ENCODE measurements around the gene PLAAT4. TPM values are rescaled to one million over a fixed set of nuclear protein-coding genes. Genes with fewer than 3 reads are reported as not detected.

The PLAAT4 gene
- total and polyA plus RNA-seq, 3 donors from 2014 or later, result 9.8 to 35.0 (median 14.2) TPM

DNA sequence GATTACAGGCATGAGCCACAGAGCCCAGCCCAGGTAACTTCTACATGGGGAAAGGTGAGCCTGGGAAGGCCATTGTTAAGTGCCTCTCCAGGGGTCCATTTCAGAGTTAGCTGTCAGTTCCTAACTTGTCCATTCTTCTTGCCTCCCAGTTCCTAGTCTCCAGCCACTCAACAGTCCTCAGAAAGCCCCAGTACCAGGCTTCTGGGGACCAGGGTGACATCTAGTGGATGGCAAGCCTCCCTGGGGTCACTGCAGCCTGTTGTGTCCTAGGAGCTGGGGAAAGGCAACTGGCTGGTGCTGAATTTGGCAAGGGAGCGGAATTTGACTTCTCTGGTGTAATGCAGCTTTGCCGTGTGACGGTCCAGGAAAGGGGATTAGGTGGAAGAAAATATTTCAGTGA is 28.6 kb upstream of the PLAAT4 start:
- WGBS, 2 donors, result 80 to 94% methylated on average over 3 of the region's 3 CpGs
- Histone ChIP-seq H3K27ac (no peak overlapping the region), H3K4me1 (peaks cover 15% of the 10 kb centered on the region), H3K9me3 (no peaks in the 10 kb centered on the region), H3K4me3 (no peak overlapping the region), H3K36me3 (ENCODE audit: low read depth, missing control alignments) (no peaks in the 10 kb centered on the region), H3K27me3 (no peaks in the 10 kb centered on the region)
- DNase-seq, result peak; percentile 74
- intact Hi-C loops (cut with DNase I; ENCODE audit: low total_unique reads), result no loop called here
- no peak for TF ChIP-seq POLR2A (IDR thresholded peaks at IDR 0.05)
- TF ChIP-seq, protein P1, sequence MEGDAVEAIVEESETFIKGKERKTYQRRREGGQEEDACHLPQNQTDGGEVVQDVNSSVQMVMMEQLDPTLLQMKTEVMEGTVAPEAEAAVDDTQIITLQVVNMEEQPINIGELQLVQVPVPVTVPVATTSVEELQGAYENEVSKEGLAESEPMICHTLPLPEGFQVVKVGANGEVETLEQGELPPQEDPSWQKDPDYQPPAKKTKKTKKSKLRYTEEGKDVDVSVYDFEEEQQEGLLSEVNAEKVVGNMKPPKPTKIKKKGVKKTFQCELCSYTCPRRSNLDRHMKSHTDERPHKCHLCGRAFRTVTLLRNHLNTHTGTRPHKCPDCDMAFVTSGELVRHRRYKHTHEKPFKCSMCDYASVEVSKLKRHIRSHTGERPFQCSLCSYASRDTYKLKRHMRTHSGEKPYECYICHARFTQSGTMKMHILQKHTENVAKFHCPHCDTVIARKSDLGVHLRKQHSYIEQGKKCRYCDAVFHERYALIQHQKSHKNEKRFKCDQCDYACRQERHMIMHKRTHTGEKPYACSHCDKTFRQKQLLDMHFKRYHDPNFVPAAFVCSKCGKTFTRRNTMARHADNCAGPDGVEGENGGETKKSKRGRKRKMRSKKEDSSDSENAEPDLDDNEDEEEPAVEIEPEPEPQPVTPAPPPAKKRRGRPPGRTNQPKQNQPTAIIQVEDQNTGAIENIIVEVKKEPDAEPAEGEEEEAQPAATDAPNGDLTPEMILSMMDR (IDR thresholded peaks at IDR 0.05), result peak in 1 of 3 experiments; percentile 20

DNA sequence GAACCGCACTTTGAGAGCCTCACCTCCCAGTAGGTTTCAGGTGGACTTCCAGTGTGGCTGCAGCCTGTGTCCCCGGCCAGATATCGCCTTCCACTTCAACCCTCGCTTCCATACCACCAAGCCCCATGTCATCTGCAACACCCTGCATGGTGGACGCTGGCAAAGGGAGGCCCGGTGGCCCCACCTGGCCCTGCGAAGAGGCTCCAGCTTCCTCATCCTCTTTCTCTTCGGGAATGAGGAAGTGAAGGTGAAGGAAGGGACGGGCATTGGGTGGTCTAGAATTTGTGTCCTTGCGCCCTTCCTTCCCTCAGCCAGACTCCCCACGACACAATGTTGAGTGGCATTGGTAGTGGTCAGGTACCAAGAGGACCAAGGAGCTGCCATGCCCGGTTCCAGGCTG is 27.9 kb upstream of the PLAAT4 start:
- Histone ChIP-seq H3K36me3 (ENCODE audit: low read depth, missing control alignments) (no peaks in the 10 kb centered on the region), H3K9me3 (no peaks in the 10 kb centered on the region), H3K27ac (no peak overlapping the region), H3K4me3 (no peak overlapping the region), H3K4me1 (peaks cover 15% of the 10 kb centered on the region), H3K27me3 (no peaks in the 10 kb centered on the region)
- WGBS, 2 donors, result 94 to 95% methylated on average over 12 of the region's 12 CpGs
- TF ChIP-seq, protein P1 (IDR thresholded peaks at IDR 0.05), result no peak
- TF ChIP-seq POLR2A (IDR thresholded peaks at IDR 0.05), result no peak
- DNase-seq, result no peak
- intact Hi-C loops (cut with DNase I; ENCODE audit: low total_unique reads), result no loop called here

DNA sequence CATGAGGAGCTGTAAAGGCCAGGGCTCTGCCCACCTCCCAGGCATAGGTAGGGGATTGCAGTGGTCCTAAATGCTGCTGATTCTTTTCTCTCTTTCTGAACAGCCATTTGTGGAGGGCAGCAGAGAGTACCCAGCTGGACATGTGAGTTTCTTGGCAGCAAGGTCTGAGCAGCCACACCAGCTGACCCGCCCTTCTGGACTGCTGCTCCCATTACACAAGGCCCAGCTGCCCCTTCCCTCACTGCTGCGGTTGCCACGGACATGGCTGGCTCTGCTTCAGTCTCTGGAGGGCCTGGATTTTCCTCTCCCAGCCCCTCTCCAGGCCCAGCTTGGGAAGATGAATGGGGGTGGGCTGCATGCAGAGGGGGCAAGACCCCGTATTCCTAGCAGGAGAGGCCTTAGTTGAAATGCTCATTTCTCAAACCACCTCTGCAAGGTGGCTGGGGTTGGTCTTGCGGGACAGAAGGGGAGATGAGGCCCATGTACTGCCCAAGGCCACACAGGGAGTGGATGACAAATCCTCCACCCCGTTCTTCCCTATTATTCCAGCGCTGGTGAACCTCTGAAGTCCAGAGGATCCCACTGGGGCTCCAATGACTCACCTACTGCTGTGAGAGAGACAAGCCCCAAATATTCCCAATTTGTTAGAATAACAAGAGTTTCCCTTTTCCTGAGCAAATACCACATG is 26.1 kb upstream of the PLAAT4 start:
- Histone ChIP-seq H3K36me3 (ENCODE audit: low read depth, missing control alignments) (no peaks in the 10 kb centered on the region), H3K4me3 (no peak overlapping the region), H3K9me3 (no peaks in the 10 kb centered on the region), H3K4me1 (peaks cover 7% of the 10 kb centered on the region), H3K27ac (no peak overlapping the region), H3K27me3 (no peaks in the 10 kb centered on the region)
- 68 to 90% methylated on average over 6 to 7 of the region's 7 CpGs for WGBS, 2 donors
- intact Hi-C loops (cut with DNase I; ENCODE audit: low total_unique reads), result no loop called here
- TF ChIP-seq, protein P1 (IDR thresholded peaks at IDR 0.05), result no peak
- TF ChIP-seq POLR2A (IDR thresholded peaks at IDR 0.05), result no peak
- DNase-seq, result peak; percentile 75

DNA sequence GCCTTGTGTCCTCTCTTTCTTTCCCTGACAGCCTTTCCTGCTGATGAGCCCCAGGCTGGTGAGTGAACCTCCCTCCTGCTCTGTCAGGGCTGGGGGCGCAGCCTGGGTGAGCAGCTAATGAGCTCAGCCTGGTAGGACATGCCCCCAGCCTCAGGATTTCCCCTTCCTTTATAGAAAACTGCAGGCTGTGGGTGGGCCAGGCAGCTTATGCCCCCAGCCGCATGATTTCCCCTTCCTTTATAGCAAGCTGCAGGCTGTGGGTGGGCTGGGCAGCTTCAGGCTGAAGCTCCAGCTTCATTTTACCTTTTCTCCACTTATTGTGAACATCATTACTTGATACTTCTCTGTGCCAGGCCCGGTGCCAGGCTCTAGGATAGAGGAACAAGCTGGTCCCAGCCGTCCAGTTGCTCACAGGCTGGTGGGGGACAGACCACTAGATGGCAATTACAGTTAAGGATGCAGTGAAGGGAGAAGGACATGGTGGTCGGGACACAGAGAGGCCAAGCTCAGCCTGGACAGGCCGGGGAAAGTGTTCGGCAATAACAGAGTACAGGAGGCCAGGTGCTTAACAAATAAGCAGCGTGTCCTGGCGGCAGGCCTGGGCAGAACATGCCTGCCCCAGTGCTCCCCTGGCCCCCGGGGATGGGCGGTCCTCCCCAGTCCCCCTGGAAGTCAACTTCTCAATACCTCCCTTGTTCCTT is 25.4 kb upstream of the PLAAT4 start:
- H3K27me3 ChIP-seq, result no peaks in the 10 kb centered on the region
- intact Hi-C loops (cut with DNase I; ENCODE audit: low total_unique reads), result no loop called here
- DNase-seq, result no peak
- no peak overlapping the region for H3K27ac ChIP-seq
- WGBS, 2 donors, result 79 to 87% methylated on average over 11 of the region's 11 CpGs
- no peak overlapping the region for H3K4me3 ChIP-seq
- H3K36me3 ChIP-seq (ENCODE audit: low read depth, missing control alignments), result no peaks in the 10 kb centered on the region
- TF ChIP-seq, protein P1 (IDR thresholded peaks at IDR 0.05), result no peak
- TF ChIP-seq POLR2A (IDR thresholded peaks at IDR 0.05), result no peak
- no peaks in the 10 kb centered on the region for H3K9me3 ChIP-seq
- H3K4me1 ChIP-seq, result peaks cover 7% of the 10 kb centered on the region
